SJCRH30 (cell line): ENCODE data around the gene GFAP. TPM values are rescaled to one million over a fixed set of nuclear protein-coding genes. Genes with fewer than 3 reads are reported as not detected.

ENCODE experiments used
- DNase-seq, 2 experiments: peaks; one replicate each; pipeline ENCODE4 v3.0.0-alpha.2; 2015 to 2020
- H3K27ac ChIP-seq: fragments of 250-450 bp; sonication (Bioruptor Pico); 2 replicates; pipeline ENCODE4 v1.5.1; 2020; ENCODE audit warnings: mild to moderate bottlenecking, moderate library complexity
- H3K27me3 ChIP-seq: fragments of 250-450 bp; sonication (Bioruptor Pico); 2 replicates; pipeline ENCODE4 v1.5.1; 2020; ENCODE audit warnings: mild to moderate bottlenecking, moderate library complexity
- H3K36me3 ChIP-seq: fragments of 250-450 bp; sonication (Bioruptor Pico); 2 replicates; pipeline ENCODE4 v1.5.1; 2020; ENCODE audit warnings: mild to moderate bottlenecking, moderate library complexity
- H3K4me1 ChIP-seq: fragments of 250-450 bp; sonication (Bioruptor Pico); 2 replicates; pipeline ENCODE4 v1.5.1; 2020; ENCODE audit warnings: mild to moderate bottlenecking, moderate library complexity
- H3K4me3 ChIP-seq: fragments of 250-450 bp; sonication (Bioruptor Pico); 2 replicates; pipeline ENCODE4 v1.5.1; 2020; ENCODE audit warnings: mild to moderate bottlenecking, moderate library complexity
- H3K9me3 ChIP-seq: fragments of 250-450 bp; sonication (Bioruptor Pico); replicated peaks from 2 replicates; pipeline ENCODE4 v1.5.1; 2020; ENCODE audit warnings: mild to moderate bottlenecking, moderate library complexity
- total RNA-seq: library from RNA; depleted of rRNA; stranded (reverse); fragments of >200 nt; shearing (Covaris generic); gene quantifications from 2 replicates; pipeline ENCODE4 v1.2.3, GENCODE V29; 2014

GFAP gene
- total RNA-seq, 1 experiment from 2014 or later: 0.14 TPM

GRCh38 chr17:44913676-44914075 is 1.6 kb downstream of the GFAP start:
- Histone ChIP-seq H3K36me3 (no peaks in the 10 kb centered on the region), H3K4me3 (no peak overlapping the region), H3K4me1 (peaks cover 21% of the 10 kb centered on the region), H3K9me3 (no peaks in the 10 kb centered on the region), H3K27me3 (no peaks in the 10 kb centered on the region), H3K27ac (no peak overlapping the region)
- no peak for DNase-seq

GRCh38 chr17:44912763-44913544 is 2.3 kb downstream of the GFAP start:
- DNase-seq: no peak
- Histone ChIP-seq H3K36me3 (no peaks in the 10 kb centered on the region), H3K4me1 (peaks cover 23% of the 10 kb centered on the region), H3K27ac (no peak overlapping the region), H3K4me3 (no peak overlapping the region), H3K27me3 (no peaks in the 10 kb centered on the region), H3K9me3 (no peaks in the 10 kb centered on the region)

- Histone ChIP-seq H3K4me1 (peaks cover 39% of the 10 kb centered on the region), H3K36me3 (no peaks in the 10 kb centered on the region), H3K4me3 (no peak overlapping the region), H3K27me3 (no peaks in the 10 kb centered on the region), H3K27ac (no peak overlapping the region), H3K9me3 (no peaks in the 10 kb centered on the region)
- DNase-seq: peak; percentile 54 to 62
Measured at GRCh38 chr17:44911133-44912001, 3.9 kb downstream of the GFAP start.

- Histone ChIP-seq H3K9me3 (no peaks in the 10 kb centered on the region), H3K36me3 (no peaks in the 10 kb centered on the region), H3K4me1 (peaks cover 48% of the 10 kb centered on the region), H3K27ac (peak overlapping the region; percentile 18; the same call in 1 of the 2 replicates), H3K27me3 (no peaks in the 10 kb centered on the region), H3K4me3 (peak overlapping the region; percentile 32)
- DNase-seq: peak; percentile 79 to 83
Measured at GRCh38 chr17:44910231-44911106, 4.8 kb downstream of the GFAP start.

- Histone ChIP-seq H3K4me1 (peaks cover 55% of the 10 kb centered on the region), H3K27me3 (no peaks in the 10 kb centered on the region), H3K36me3 (no peaks in the 10 kb centered on the region), H3K9me3 (no peaks in the 10 kb centered on the region), H3K27ac (peak overlapping the region; percentile 18; the same call in 1 of the 2 replicates), H3K4me3 (peak overlapping the region; percentile 32)
- peak; percentile 57 to 67 for DNase-seq
Measured at GRCh38 chr17:44909681-44910144, 5.6 kb downstream of the GFAP start.

GRCh38 chr17:44908761-44909326 is 6.5 kb downstream of the GFAP start:
- Histone ChIP-seq H3K9me3 (no peaks in the 10 kb centered on the region), H3K27ac (no peak overlapping the region), H3K27me3 (no peaks in the 10 kb centered on the region), H3K36me3 (no peaks in the 10 kb centered on the region), H3K4me1 (peaks cover 56% of the 10 kb centered on the region), H3K4me3 (no peak overlapping the region)
- DNase-seq: no peak

GRCh38 chr17:44907729-44908470 is 7.4 kb downstream of the GFAP start:
- H3K9me3 ChIP-seq: no peaks in the 10 kb centered on the region
- H3K27ac ChIP-seq: peak overlapping the region; percentile 18
- H3K4me3 ChIP-seq: peak overlapping the region; percentile 25; the same call in 1 of the 2 replicates
- H3K36me3 ChIP-seq: no peaks in the 10 kb centered on the region
- DNase-seq: no peak
- peaks cover 56% of the 10 kb centered on the region for H3K4me1 ChIP-seq
- H3K27me3 ChIP-seq: no peaks in the 10 kb centered on the region

- Histone ChIP-seq H3K9me3 (no peaks in the 10 kb centered on the region), H3K36me3 (no peaks in the 10 kb centered on the region), H3K27ac (peak overlapping the region; percentile 18), H3K4me1 (peaks cover 59% of the 10 kb centered on the region), H3K27me3 (no peaks in the 10 kb centered on the region), H3K4me3 (peak overlapping the region; percentile 25; the same call in 1 of the 2 replicates)
- peak; percentile 70 to 79 for DNase-seq
Measured at GRCh38 chr17:44906763-44907728, 8.3 kb downstream of the GFAP start.

- Histone ChIP-seq H3K27ac (no peak overlapping the region), H3K4me3 (no peak overlapping the region), H3K9me3 (no peaks in the 10 kb centered on the region), H3K4me1 (peaks cover 68% of the 10 kb centered on the region), H3K27me3 (no peaks in the 10 kb centered on the region), H3K36me3 (no peaks in the 10 kb centered on the region)
- DNase-seq: peak in 1 of 2 experiments; percentile 44
Measured at GRCh38 chr17:44906010-44906646, 9.2 kb downstream of the GFAP start.

GRCh38 chr17:44905006-44906000 is 10.0 kb downstream of the GFAP start:
- DNase-seq: peak in 1 of 2 experiments; percentile 36
- Histone ChIP-seq H3K27ac (no peak overlapping the region), H3K36me3 (no peaks in the 10 kb centered on the region), H3K4me3 (no peak overlapping the region), H3K4me1 (peaks cover 68% of the 10 kb centered on the region), H3K27me3 (no peaks in the 10 kb centered on the region), H3K9me3 (no peaks in the 10 kb centered on the region)
